NT2/D1 (cell line): ENCODE results near the gene YBX3.

Source experiments
- DNase-seq: peaks from one replicate; pipeline ENCODE4 v3.0.0-alpha.2; 2011; ENCODE audit warnings: low read depth, low spot score
- H3K27me3 ChIP-seq: 2 replicates; pipeline ENCODE4 v1.6.0; 2011; ENCODE audit warnings: mild to moderate bottlenecking; ENCODE audit not compliant: insufficient read length, insufficient read depth
- H3K36me3 ChIP-seq: 2 replicates; pipeline ENCODE4 v1.6.1; 2011; ENCODE audit warnings: mild to moderate bottlenecking, low read length, mixed read lengths; ENCODE audit not compliant: insufficient read depth, insufficient read length
- H3K4me1 ChIP-seq: 2 replicates; pipeline ENCODE4 v1.5.1; 2011; ENCODE audit not compliant: insufficient read depth, insufficient read length
- H3K4me3 ChIP-seq: 2 replicates; pipeline ENCODE4 v1.5.1; 2011; ENCODE audit warnings: low read depth; ENCODE audit not compliant: insufficient read length
- H3K9ac ChIP-seq: 2 replicates; pipeline ENCODE4 v1.6.0; 2011; ENCODE audit warnings: low read depth; ENCODE audit not compliant: insufficient read length
- H3K9me3 ChIP-seq: 2 replicates; pipeline ENCODE4 v1.5.1; 2011; ENCODE audit warnings: mild to moderate bottlenecking, low read length; ENCODE audit not compliant: insufficient read depth
- SUZ12 ChIP-seq: IDR thresholded peaks from 2 replicates; pipeline ENCODE4 v1.6.1; 2011; ENCODE audit not compliant: insufficient read length, insufficient read depth; ENCODE audit errors: extremely low read depth
- YY1 ChIP-seq: IDR thresholded peaks from 2 replicates; pipeline ENCODE4 v1.6.1; 2011; ENCODE audit not compliant: insufficient read length, insufficient read depth
- ZNF274 ChIP-seq: IDR thresholded peaks from 2 replicates; pipeline ENCODE4 v1.6.1; 2011; ENCODE audit warnings: mild to moderate bottlenecking, low read depth, low read length

YBX3 gene

GRCh38 chr12:10722905-10723746 is at the start of gene YBX3:
TSS of gene YBX3 (minus strand) at chr12:10723323. CDS start at chr12:10723111, 212 bp downstream.
- peak; percentile 87 for DNase-seq
- H3K36me3 ChIP-seq: peaks cover 14% of the 10 kb centered on the region
- H3K4me1 ChIP-seq: peaks cover 3% of the 10 kb centered on the region
- H3K9ac ChIP-seq: peak within 1 kb of the TSS; percentile 94
- peaks cover 30% of the 10 kb centered on the region for H3K27me3 ChIP-seq
- peak within 1 kb of the TSS; percentile 71 for H3K4me3 ChIP-seq
- TF ChIP-seq YY1 (no peak), ZNF274 (no peak), SUZ12 (no peak)
- H3K9me3 ChIP-seq: no peaks in the 10 kb centered on the region

GRCh38 chr12:10771132-10771733 is 48.1 kb upstream of the YBX3 start:
- H3K9ac ChIP-seq: no peak overlapping the region
- H3K9me3 ChIP-seq: no peaks in the 10 kb centered on the region
- H3K27me3 ChIP-seq: no peaks in the 10 kb centered on the region
- peak; percentile 36 for DNase-seq
- H3K4me1 ChIP-seq: no peaks in the 10 kb centered on the region
- no peak overlapping the region for H3K4me3 ChIP-seq
- TF ChIP-seq YY1 (no peak), SUZ12 (no peak), ZNF274 (no peak)
- H3K36me3 ChIP-seq: no peaks in the 10 kb centered on the region

GRCh38 chr12:10759657-10760056 is 36.5 kb upstream of the YBX3 start:
- Histone ChIP-seq H3K36me3 (no peaks in the 10 kb centered on the region), H3K9ac (no peak overlapping the region), H3K4me3 (no peak overlapping the region), H3K9me3 (peaks cover 19% of the 10 kb centered on the region; the same call in 1 of the 2 replicates), H3K27me3 (no peaks in the 10 kb centered on the region), H3K4me1 (no peaks in the 10 kb centered on the region)
- no peak for DNase-seq
- TF ChIP-seq SUZ12 (no peak), ZNF274 (no peak), YY1 (no peak)

- Histone ChIP-seq H3K4me3 (no peak overlapping the region), H3K9me3 (peaks cover 25% of the 10 kb centered on the region; the same call in 1 of the 2 replicates), H3K27me3 (no peaks in the 10 kb centered on the region), H3K4me1 (no peaks in the 10 kb centered on the region), H3K9ac (no peak overlapping the region), H3K36me3 (no peaks in the 10 kb centered on the region)
- TF ChIP-seq SUZ12: no peak
- no peak for TF ChIP-seq ZNF274
- TF ChIP-seq YY1: no peak
- no peak for DNase-seq
Observed at GRCh38 chr12:10756194-10756593, 33.1 kb upstream of the YBX3 start.

- Histone ChIP-seq H3K36me3 (no peaks in the 10 kb centered on the region), H3K4me1 (no peaks in the 10 kb centered on the region), H3K9ac (no peak overlapping the region), H3K9me3 (peaks cover 30% of the 10 kb centered on the region; the same call in 1 of the 2 replicates), H3K4me3 (no peak overlapping the region), H3K27me3 (no peaks in the 10 kb centered on the region)
- no peak for TF ChIP-seq ZNF274
- no peak for TF ChIP-seq YY1
- no peak for TF ChIP-seq SUZ12
- no peak for DNase-seq
Observed at GRCh38 chr12:10753059-10753458, 29.9 kb upstream of the YBX3 start.

- Histone ChIP-seq H3K4me3 (no peak overlapping the region), H3K9me3 (peaks cover 24% of the 10 kb centered on the region; the same call in 1 of the 2 replicates), H3K9ac (no peak overlapping the region), H3K4me1 (no peaks in the 10 kb centered on the region), H3K36me3 (no peaks in the 10 kb centered on the region), H3K27me3 (no peaks in the 10 kb centered on the region)
- TF ChIP-seq ZNF274 (no peak), SUZ12 (no peak), YY1 (no peak)
- DNase-seq: no peak
Observed at GRCh38 chr12:10750385-10750727, 27.2 kb upstream of the YBX3 start.

GRCh38 chr12:10749700-10750384 is 26.7 kb upstream of the YBX3 start:
- DNase-seq: peak; percentile 95
- Histone ChIP-seq H3K4me1 (no peaks in the 10 kb centered on the region), H3K9ac (peak overlapping the region; percentile 29), H3K9me3 (peaks cover 18% of the 10 kb centered on the region; the same call in 1 of the 2 replicates), H3K36me3 (no peaks in the 10 kb centered on the region), H3K27me3 (no peaks in the 10 kb centered on the region), H3K4me3 (peak overlapping the region; percentile 12)
- TF ChIP-seq YY1: no peak
- TF ChIP-seq ZNF274: no peak
- no peak for TF ChIP-seq SUZ12
